Keratinocyte (primary cell): ENCODE results near the gene PRSS48. TPM values are rescaled to one million over a fixed set of nuclear protein-coding genes. Genes with fewer than 3 reads are reported as not detected.

Source experiments
- DNase-seq: peaks from one replicate; pipeline ENCODE4 v3.0.0-alpha.2; 2011; ENCODE audit warnings: low read depth, missing footprints, low spot score
- FAIRE-seq: peaks from 2 replicates; lab custom pipeline; 2011; peaks lifted over from hg19 to GRCh38; lab: Jason Lieb, UNC
- H2AFZ ChIP-seq: 2 replicates; pipeline ENCODE4 v1.6.0; 2012; ENCODE audit warnings: low read length, control low read depth, inconsistent platforms; ENCODE audit not compliant: control insufficient read depth
- H3K27ac ChIP-seq: 2 replicates; pipeline ENCODE4 v1.5.1; 2011; ENCODE audit warnings: low read length; ENCODE audit not compliant: control insufficient read depth, insufficient read depth
- H3K27me3 ChIP-seq: 3 replicates; pipeline ENCODE4 v1.6.0; 2011; ENCODE audit warnings: low read length; ENCODE audit not compliant: control insufficient read depth, insufficient read depth; ENCODE audit errors: extremely low read depth
- H3K36me3 ChIP-seq, 2 experiments: 2 replicates in 1 of 2; 3 replicates in 1 of 2; pipeline ENCODE4 v1.5.1; 2011; ENCODE audit warnings: low read length in 2 of 2, mild to moderate bottlenecking in 1 of 2; ENCODE audit not compliant: control insufficient read depth in 2 of 2, insufficient read depth in 2 of 2; ENCODE audit errors: extremely low read depth in 1 of 2
- H3K4me1 ChIP-seq: 3 replicates; pipeline ENCODE4 v1.5.1; 2011; ENCODE audit warnings: low read length; ENCODE audit not compliant: control insufficient read depth, insufficient read depth; ENCODE audit errors: extremely low read depth
- H3K4me2 ChIP-seq: 3 replicates; pipeline ENCODE4 v1.6.0; 2011; ENCODE audit warnings: low read depth, low read length; ENCODE audit not compliant: control insufficient read depth, insufficient read depth; ENCODE audit errors: extremely low read depth
- H3K4me3 ChIP-seq, 3 experiments: fragments of 200-600 bp in 1 of 3; sonication (generic) in 1 of 3; 2 replicates in 2 of 3; 3 replicates in 1 of 3; pipeline ENCODE4 v1.5.1; 2011 to 2016; ENCODE audit warnings: low read length in 3 of 3, mild to moderate bottlenecking in 3 of 3, control low read depth in 2 of 3, inconsistent platforms in 1 of 3, low read depth in 1 of 3, mixed read lengths in 1 of 3, mixed run types in 1 of 3, moderate library complexity in 1 of 3; ENCODE audit not compliant: control insufficient read depth in 2 of 3, insufficient read depth in 2 of 3; ENCODE audit errors: extremely low read depth in 1 of 3
- H3K79me2 ChIP-seq: 2 replicates; pipeline ENCODE4 v1.6.0; 2012; ENCODE audit warnings: low read length; ENCODE audit not compliant: control insufficient read depth, insufficient read depth
- H3K9ac ChIP-seq: 3 replicates; pipeline ENCODE4 v1.6.0; 2011; ENCODE audit warnings: low read length; ENCODE audit not compliant: control insufficient read depth, insufficient read depth; ENCODE audit errors: extremely low read depth
- H3K9me1 ChIP-seq: 3 replicates; pipeline ENCODE4 v1.6.0; 2011; ENCODE audit warnings: low read length; ENCODE audit not compliant: control insufficient read depth, insufficient read depth; ENCODE audit errors: extremely low read depth
- H3K9me3 ChIP-seq: 2 replicates; pipeline ENCODE4 v1.5.1; 2012; ENCODE audit warnings: low read depth, low read length; ENCODE audit not compliant: control insufficient read depth
- H4K20me1 ChIP-seq: 3 replicates; pipeline ENCODE4 v1.6.0; 2011; ENCODE audit warnings: low read length; ENCODE audit not compliant: control insufficient read depth, insufficient read depth; ENCODE audit errors: extremely low read depth
- CTCF ChIP-seq, 3 experiments: IDR thresholded peaks in 1 of 3; conservative IDR thresholded peaks in 1 of 3; optimal IDR thresholded peaks in 1 of 3; 2 replicates in 2 of 3; 3 replicates in 1 of 3; pipeline versions ENCODE3 to v1.5.1; 2011; ENCODE audit warnings: low read length in 3 of 3, mild to moderate bottlenecking in 3 of 3, moderate library complexity in 2 of 3, control low read depth in 1 of 3, inconsistent platforms in 1 of 3; ENCODE audit not compliant: insufficient read depth in 2 of 3; ENCODE audit errors: extremely low read depth in 1 of 3
- EZH2 ChIP-seq: IDR thresholded peaks from one replicate; pipeline ENCODE4 v1.6.1; 2012; ENCODE audit warnings: inconsistent platforms, mild to moderate bottlenecking, low read length, moderate library complexity
- dilution Hi-C: fragments of 300-500 bp; cut with MboI; formaldehyde crosslinking; loops from one replicate; pipeline ENCODE4 v1.7.0; 2020; ENCODE audit warnings: low sequenced_read_pairs; ENCODE audit not compliant: extremely low pct_ligation_motif_present
- polyA plus RNA-seq, 5 experiments: library from polyadenylated mRNA; depleted of rRNA in 3 of 5; stranded (reverse) in 3 of 5; stranded (forward) in 1 of 5; unstranded in 1 of 5; fragments of >200 nt; gene quantifications; 1 replicate in 1 of 5; 2 replicates in 3 of 5; 3 replicates in 1 of 5; pipeline versions ENCODE4 v1.2.1 to v1.2.3, GENCODE V29; 2011 to 2012; ENCODE audit warnings: missing spikeins in 2 of 5, low read depth in 1 of 5, low replicate concordance in 1 of 5

Gene PRSS48
- polyA plus RNA-seq, 1 donor (not counting 4 experiments of a cell fraction or from before 2014, with no cell fraction given): not detected

- peaks cover 37% of the 10 kb centered on the region for H3K79me2 ChIP-seq
- peaks cover 1 to 4% of the 10 kb centered on the region in 2 experiments for H3K36me3 ChIP-seq
- H3K9me3 ChIP-seq: no peaks in the 10 kb centered on the region
- H3K9ac ChIP-seq: no peak overlapping the region
- no peaks in the 10 kb centered on the region for H3K27me3 ChIP-seq
- no peak for FAIRE-seq
- H4K20me1 ChIP-seq: no peaks in the 10 kb centered on the region
- H3K4me1 ChIP-seq: peaks cover 8% of the 10 kb centered on the region
- no peaks in the 10 kb centered on the region for H3K9me1 ChIP-seq
- H2AFZ ChIP-seq: no peak overlapping the region
- H3K4me3 ChIP-seq: no peak overlapping the region
- dilution Hi-C loops: no loop called here
- no peak overlapping the region for H3K4me2 ChIP-seq
- H3K27ac ChIP-seq: no peak overlapping the region
- no peak for DNase-seq
- TF ChIP-seq EZH2 (no peak), CTCF (optimal IDR thresholded peaks at IDR 0.05 in 1 of 3, IDR thresholded peaks at IDR 0.05 in 1 of 3, conservative IDR thresholded peaks at IDR 0.05 in 1 of 3; ENCODE audit: extremely low read depth in 1 of 3, insufficient read depth in 2 of 3, low read length in 3 of 3) (no peak)
Measured at GRCh38 chr4:151294833-151295496, 18.0 kb downstream of the PRSS48 start.

DNA sequence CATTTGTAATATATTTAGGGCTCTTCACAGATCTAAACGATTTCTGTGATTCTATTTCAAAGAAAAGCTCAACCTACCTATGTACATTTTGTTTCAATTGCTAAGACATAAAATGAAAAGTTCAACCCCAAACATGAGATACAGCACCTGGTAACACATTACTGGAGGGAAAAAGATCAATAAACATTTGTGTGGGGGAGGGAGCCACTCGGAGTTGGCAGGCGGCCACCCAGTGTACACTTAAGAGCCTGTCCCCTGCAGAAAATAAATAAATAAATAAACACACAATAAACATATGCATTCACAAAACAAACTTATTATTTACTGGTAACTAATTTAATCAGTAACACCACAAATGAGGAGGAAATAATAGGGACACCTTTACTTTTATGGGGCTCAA lies 19.3 kb downstream of the PRSS48 start:
- no peaks in the 10 kb centered on the region for H3K9me1 ChIP-seq
- H3K79me2 ChIP-seq: peaks cover 40% of the 10 kb centered on the region
- no peaks in the 10 kb centered on the region for H3K9me3 ChIP-seq
- dilution Hi-C loops: no loop called here
- no peak overlapping the region for H2AFZ ChIP-seq
- H4K20me1 ChIP-seq: no peaks in the 10 kb centered on the region
- H3K36me3 ChIP-seq: peaks cover 1 to 8% of the 10 kb centered on the region in 2 experiments
- TF ChIP-seq CTCF (optimal IDR thresholded peaks at IDR 0.05 in 1 of 3, IDR thresholded peaks at IDR 0.05 in 1 of 3, conservative IDR thresholded peaks at IDR 0.05 in 1 of 3; ENCODE audit: extremely low read depth in 1 of 3, insufficient read depth in 2 of 3, low read length in 3 of 3) (no peak), EZH2 (no peak)
- FAIRE-seq (no peak), DNase-seq (no peak)
- H3K4me3 ChIP-seq: no peak overlapping the region
- peaks cover 8% of the 10 kb centered on the region for H3K4me1 ChIP-seq
- no peak overlapping the region for H3K9ac ChIP-seq
- no peak overlapping the region for H3K4me2 ChIP-seq
- H3K27me3 ChIP-seq: no peaks in the 10 kb centered on the region
- no peak overlapping the region for H3K27ac ChIP-seq
